ENCODE results near the gene ATP8B2.
"Not testable (repeated sequence)": the region's sequence is repeated elsewhere in the genome, so short reads cannot be mapped to it uniquely, and the experiment has no call there.

ATP8B2 gene

GRCh38 chr1:154324669-154325582 is at the start of gene ATP8B2:
ATP8B2 (plus strand) TSS chr1:154325525; CDS start chr1:154328142, 2,617 bp downstream.
- no peak for TF ChIP-seq ZNF274 (IDR thresholded peaks at IDR 0.05; ENCODE audit: low read depth, low read length)

DNA sequence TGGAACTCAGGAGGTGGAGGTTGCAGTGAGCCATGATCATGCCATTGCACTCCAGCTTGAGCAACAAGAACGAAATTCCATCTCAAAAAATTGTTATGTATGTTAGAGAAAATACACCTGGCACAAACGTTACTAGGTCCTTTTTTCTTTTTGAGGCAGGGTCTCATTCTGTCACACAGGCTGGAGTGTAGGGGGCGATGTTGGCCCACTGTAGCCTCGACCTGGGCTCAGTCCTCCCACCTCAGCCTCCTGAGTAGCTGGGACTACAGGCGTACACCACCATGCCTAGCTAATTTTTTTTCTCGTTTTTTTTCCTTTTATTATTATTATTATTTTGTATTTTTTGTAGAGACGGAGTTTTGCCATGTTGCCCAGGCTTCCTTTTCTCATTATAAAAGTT is 48.5 kb upstream of the ATP8B2 start:
- no peak for TF ChIP-seq ZNF274 (IDR thresholded peaks at IDR 0.05; ENCODE audit: low read depth, low read length)
- H3K4me3 ChIP-seq (ENCODE audit: low read length) = no peak overlapping the region

More at GRCh38 chr1:154324669-154325582, at the start of gene ATP8B2:
- H3K4me3 ChIP-seq (ENCODE audit: low read length) = peak within 1 kb of the TSS; percentile 74

DNA sequence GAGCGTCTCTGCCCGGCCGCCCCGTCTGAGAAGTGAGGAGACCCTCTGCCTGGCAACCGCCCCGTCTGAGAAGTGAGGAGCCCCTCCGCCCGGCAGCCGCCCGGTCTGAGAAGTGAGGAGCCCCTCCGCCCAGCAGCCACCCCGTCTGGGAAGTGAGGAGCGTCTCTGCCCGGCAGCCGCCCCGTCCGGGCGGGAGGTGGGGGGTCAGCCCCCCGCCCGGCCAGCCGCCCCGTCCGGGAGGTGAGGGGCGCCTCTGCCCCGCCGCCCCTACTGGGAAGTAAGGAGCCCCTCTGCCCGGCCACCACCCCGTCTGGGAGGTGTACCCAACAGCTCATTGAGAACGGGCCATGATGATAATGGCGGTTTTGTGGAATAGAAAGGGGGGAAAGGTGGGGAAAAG is 37.7 kb upstream of the ATP8B2 start:
- H3K4me3 ChIP-seq (ENCODE audit: low read length) = not testable (repeated sequence)

DNA sequence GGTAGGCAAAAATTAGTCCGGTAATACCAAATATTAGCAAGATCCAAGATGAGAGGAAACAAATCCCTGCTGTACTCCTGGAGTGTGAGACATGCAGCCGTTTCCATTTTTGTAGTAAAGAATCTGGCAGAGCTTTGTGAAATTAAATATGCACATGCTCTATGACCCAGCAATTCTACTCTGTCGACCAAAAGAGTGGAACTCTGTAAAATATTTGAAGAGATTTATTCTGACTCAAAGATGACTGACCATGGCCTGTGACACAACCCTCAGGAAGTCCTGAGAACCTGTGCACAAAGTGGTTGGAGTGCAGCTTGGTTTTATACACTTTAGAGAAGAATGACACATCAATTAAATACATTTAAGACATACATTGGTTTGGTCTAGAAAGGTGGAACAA is 36.7 kb upstream of the ATP8B2 start:
- no peak for TF ChIP-seq ZNF274 (IDR thresholded peaks at IDR 0.05; ENCODE audit: low read depth, low read length)
- H3K4me3 ChIP-seq (ENCODE audit: low read length) = no peak overlapping the region

GRCh38 chr1:154290921-154291320 is 34.4 kb upstream of the ATP8B2 start:
- no peak for TF ChIP-seq ZNF274 (IDR thresholded peaks at IDR 0.05; ENCODE audit: low read depth, low read length)

DNA sequence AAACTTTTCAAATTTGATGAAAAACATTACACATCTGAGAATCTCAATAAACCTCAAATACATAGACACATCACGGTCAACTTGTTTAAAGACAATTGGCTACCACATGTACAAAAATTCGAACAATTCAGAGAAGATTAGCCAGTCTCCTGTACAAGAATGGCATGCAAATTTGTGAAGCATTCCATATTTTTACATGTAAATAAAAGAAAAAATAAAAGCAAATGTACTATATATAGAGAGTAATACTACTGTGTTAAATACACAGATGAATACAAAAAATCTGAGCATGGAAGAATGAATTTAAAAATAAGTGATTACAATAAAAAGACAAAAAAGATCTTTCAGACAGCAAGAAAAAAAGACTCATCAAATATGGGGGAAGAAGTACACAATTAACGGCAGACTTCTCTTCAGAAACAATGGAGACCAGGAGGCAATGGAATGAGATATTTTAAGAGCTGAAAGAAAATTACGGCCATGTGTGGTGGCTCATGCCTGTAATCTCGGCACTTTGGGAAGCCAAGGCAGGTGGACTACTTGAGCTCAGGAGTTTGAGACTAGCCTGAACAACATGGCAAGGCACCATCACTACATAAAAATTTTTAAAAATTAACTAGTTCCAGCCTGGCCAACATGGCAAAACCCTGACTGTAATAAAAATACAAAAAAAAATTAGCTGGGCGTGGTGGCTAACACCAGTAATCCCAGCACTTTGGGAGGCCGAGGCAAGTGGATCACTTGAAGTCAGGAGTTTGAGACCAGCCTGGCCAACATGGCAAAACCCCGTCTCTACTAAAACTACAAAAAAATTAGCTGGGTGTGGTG is 29.7 kb upstream of the ATP8B2 start:
- H3K4me3 ChIP-seq (ENCODE audit: low read length) = no peak overlapping the region
- TF ChIP-seq ZNF274 (IDR thresholded peaks at IDR 0.05; ENCODE audit: low read depth, low read length) = no peak

More at GRCh38 chr1:154290921-154291320, 34.4 kb upstream of the ATP8B2 start:
- H3K4me3 ChIP-seq (ENCODE audit: low read length) = no peak overlapping the region

DNA sequence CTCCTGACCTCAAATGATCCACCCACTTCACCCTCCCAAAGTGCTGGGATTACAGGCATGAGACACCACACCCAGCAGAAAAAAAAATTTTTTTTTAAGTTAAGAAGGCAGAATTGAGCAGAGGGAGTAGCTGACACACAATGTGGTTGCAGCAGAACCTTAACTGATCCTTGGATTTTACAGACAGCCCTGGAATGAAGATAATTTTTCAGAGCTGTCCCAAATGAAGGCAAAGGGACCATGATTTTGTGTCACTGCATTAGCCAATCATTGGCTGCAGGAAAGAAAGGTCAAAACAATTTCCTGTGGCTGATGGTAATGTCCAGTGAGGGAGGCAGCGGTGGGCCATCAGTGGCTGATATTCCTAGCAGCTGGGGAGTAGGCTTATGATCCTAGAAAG is 23.7 kb upstream of the ATP8B2 start:
- H3K4me3 ChIP-seq (ENCODE audit: low read length) = no peak overlapping the region
- no peak for TF ChIP-seq ZNF274 (IDR thresholded peaks at IDR 0.05; ENCODE audit: low read depth, low read length)

- TF ChIP-seq ZNF274 (IDR thresholded peaks at IDR 0.05; ENCODE audit: low read depth, low read length) = no peak
- H3K4me3 ChIP-seq (ENCODE audit: low read length) = no peak overlapping the region
Observed at GRCh38 chr1:154304664-154305337, 20.5 kb upstream of the ATP8B2 start.

GRCh38 chr1:154306151-154306550 is 19.2 kb upstream of the ATP8B2 start:
- no peak overlapping the region for H3K4me3 ChIP-seq (ENCODE audit: low read length)
- no peak for TF ChIP-seq ZNF274 (IDR thresholded peaks at IDR 0.05; ENCODE audit: low read depth, low read length)

DNA sequence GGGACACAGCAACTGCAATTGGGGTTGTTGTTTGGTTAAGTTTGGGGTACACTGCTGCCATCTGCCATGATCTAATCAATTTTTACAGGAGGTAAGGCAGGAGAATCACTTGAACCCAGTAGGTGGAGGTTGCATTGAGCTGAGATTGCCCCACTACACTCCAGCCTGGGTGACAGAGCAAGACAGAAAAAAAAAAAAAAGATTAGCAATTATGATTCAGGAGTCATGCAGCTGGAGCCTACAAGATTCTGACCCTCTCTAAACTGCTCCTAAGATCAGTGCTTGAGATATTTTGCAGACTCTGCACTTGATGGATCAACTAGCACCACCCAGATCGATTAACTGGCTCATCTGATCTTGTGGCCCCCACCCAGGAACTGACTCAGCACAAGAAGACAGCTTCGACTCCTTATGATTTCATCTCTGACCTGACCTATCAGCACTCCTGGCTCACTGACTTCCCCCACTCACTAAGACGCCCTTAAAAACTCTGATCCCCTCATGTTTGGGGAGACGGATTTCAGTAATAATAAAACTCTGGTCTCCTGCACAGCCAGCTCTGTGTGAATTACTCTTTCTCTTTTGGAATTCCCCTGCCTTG is 17.6 kb upstream of the ATP8B2 start:
- H3K4me3 ChIP-seq (ENCODE audit: low read length) = not testable (repeated sequence)

DNA sequence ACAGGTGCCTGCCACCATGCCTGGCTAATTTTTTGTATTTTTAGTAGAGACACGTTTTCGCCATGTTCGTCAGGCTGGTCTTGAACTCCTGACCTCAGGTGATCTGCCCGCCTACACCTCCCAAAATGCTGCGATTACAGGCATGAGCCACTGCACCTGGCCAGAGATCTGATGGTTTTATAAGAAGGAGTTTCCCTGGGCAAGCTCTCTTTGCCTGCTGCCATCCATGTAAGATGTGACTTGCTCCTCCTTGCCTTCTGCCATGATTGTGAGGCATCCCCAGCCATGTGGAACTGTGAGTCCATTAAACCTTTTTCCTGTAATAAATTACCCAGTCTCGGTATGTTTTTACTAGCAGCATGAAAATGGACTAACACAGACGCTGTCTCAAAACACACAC is 16.2 kb upstream of the ATP8B2 start:
- not testable (repeated sequence) for H3K4me3 ChIP-seq (ENCODE audit: low read length)

DNA sequence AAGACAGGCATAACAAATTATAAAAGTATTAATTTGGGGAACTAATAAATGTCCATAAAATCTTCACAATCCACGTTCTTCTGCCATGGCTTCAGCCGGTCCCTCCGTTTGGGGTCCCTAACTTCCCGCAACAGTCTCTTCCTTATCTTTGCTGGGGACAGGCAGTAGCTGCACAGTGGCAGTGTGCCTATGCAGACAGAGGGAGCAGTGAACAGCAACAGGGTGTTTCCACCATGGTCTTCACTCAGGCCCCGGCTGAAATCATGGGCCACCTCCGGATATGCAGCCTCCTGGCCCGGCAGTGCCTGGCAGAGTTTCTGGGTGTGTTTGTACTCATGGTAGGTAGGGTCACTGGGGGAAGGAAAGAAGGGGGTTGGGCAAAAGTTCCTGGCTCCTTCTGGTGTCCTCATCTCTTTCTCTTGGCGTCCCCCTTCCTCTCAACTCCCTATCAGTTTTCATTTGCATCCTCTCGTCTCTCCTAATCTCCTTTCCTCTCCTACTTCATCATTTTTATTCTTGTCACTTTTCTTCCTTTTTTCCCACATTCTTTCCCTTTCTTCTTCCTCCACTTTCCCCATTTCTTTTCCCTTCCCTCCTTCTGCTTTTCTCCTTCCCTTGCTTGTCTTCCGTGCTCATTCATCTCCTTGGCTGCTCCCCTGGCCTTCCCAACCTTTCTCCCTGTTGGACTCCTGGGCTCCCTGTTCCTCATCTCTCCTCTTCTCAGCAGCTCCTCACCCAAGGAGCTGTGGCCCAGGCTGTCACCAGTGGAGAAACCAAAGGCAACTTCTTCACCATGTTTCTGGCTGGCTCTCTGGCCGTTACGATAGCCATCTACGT is 12.9 kb upstream of the ATP8B2 start:
- not testable (repeated sequence) for H3K4me3 ChIP-seq (ENCODE audit: low read length)

DNA sequence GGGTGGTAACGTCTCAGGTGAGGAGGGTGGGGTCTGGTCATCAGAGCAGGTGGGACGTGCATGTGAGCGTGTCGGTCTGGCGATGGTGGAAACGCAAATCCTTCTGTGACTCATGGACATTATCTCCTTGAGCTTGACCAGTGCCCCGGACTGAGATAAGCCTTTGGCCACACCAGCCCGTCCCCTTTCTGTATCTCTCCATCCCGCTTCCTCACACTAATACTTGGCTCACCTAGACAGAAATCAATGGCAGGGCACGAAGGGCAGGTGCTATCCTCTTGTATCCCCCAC is 12.3 kb upstream of the ATP8B2 start:
- H3K4me3 ChIP-seq (ENCODE audit: low read length) = no peak overlapping the region
- no peak for TF ChIP-seq ZNF274 (IDR thresholded peaks at IDR 0.05; ENCODE audit: low read depth, low read length)

GRCh38 chr1:154314226-154314625 is 11.1 kb upstream of the ATP8B2 start:
- H3K4me3 ChIP-seq (ENCODE audit: low read length) = not testable (repeated sequence)

Data from GM08714 (cell line).